ES-I3 (cell line): ENCODE measurements around the gene ZKSCAN8.

Experiments used
- H3K36me3 ChIP-seq: 2 replicates; pipeline ENCODE4 v1.6.1; 2013; ENCODE audit warnings: mild to moderate bottlenecking, low read length, control low read depth, moderate library complexity; ENCODE audit not compliant: insufficient read depth
- H3K4me1 ChIP-seq: 2 replicates; pipeline ENCODE4 v1.6.1; 2013; ENCODE audit warnings: mild to moderate bottlenecking, control low read depth, low read length; ENCODE audit not compliant: insufficient read depth
- H3K9ac ChIP-seq: 2 replicates; pipeline ENCODE4 v1.6.1; 2013; ENCODE audit warnings: low read depth, mild to moderate bottlenecking, low read length, moderate library complexity
- H3K9me3 ChIP-seq: 2 replicates; pipeline ENCODE4 v1.6.1; 2013; ENCODE audit warnings: mild to moderate bottlenecking, low read length, moderate library complexity; ENCODE audit not compliant: control insufficient read depth, insufficient read depth

The ZKSCAN8 gene

GRCh38 chr6:28124971-28125353, 16.7 kb upstream of the ZKSCAN8 start:
- H3K9me3 ChIP-seq, result no peaks in the 10 kb centered on the region
- H3K36me3 ChIP-seq, result peaks cover 9% of the 10 kb centered on the region; the same call in 1 of the 2 replicates
- peak overlapping the region; percentile 82 for H3K9ac ChIP-seq
- H3K4me1 ChIP-seq, result 0 out of 2 replicates have a peak, but pooled peaks cover 3% of the 10 kb centered on the region

- Histone ChIP-seq H3K4me1 (0 out of 2 replicates have a peak, but pooled peaks cover 3% of the 10 kb centered on the region), H3K9ac (no peak overlapping the region; the same call in 1 of the 2 replicates), H3K9me3 (no peaks in the 10 kb centered on the region), H3K36me3 (peaks cover 9% of the 10 kb centered on the region; the same call in 1 of the 2 replicates)
Measured at GRCh38 chr6:28125401-28125800, 16.3 kb upstream of the ZKSCAN8 start.

GRCh38 chr6:28134015-28134414, 7.7 kb upstream of the ZKSCAN8 start:
- Histone ChIP-seq H3K9me3 (no peaks in the 10 kb centered on the region), H3K9ac (no peak overlapping the region), H3K4me1 (peaks cover 4% of the 10 kb centered on the region; the same call in 1 of the 2 replicates), H3K36me3 (peaks cover 3% of the 10 kb centered on the region; the same call in 1 of the 2 replicates)

GRCh38 chr6:28134716-28135115, 7.0 kb upstream of the ZKSCAN8 start:
- Histone ChIP-seq H3K36me3 (no peaks in the 10 kb centered on the region; the same call in 1 of the 2 replicates), H3K4me1 (peaks cover 4% of the 10 kb centered on the region; the same call in 1 of the 2 replicates), H3K9ac (no peak overlapping the region; the same call in 1 of the 2 replicates), H3K9me3 (no peaks in the 10 kb centered on the region)

- H3K4me1 ChIP-seq, result peaks cover 4% of the 10 kb centered on the region; the same call in 1 of the 2 replicates
- no peaks in the 10 kb centered on the region for H3K9me3 ChIP-seq
- no peak overlapping the region for H3K9ac ChIP-seq
- no peaks in the 10 kb centered on the region for H3K36me3 ChIP-seq
Measured at GRCh38 chr6:28135393-28135792, 6.3 kb upstream of the ZKSCAN8 start.

- H3K36me3 ChIP-seq, result no peaks in the 10 kb centered on the region
- peak overlapping the region; percentile 89 for H3K9ac ChIP-seq
- peaks cover 4% of the 10 kb centered on the region; the same call in 1 of the 2 replicates for H3K4me1 ChIP-seq
- no peaks in the 10 kb centered on the region for H3K9me3 ChIP-seq
Measured at GRCh38 chr6:28136585-28137504, 4.8 kb upstream of the ZKSCAN8 start.

- H3K36me3 ChIP-seq, result no peaks in the 10 kb centered on the region
- H3K4me1 ChIP-seq, result peaks cover 4% of the 10 kb centered on the region; the same call in 1 of the 2 replicates
- no peaks in the 10 kb centered on the region for H3K9me3 ChIP-seq
- H3K9ac ChIP-seq, result peak overlapping the region; percentile 89
Measured at GRCh38 chr6:28137505-28137981, 4.1 kb upstream of the ZKSCAN8 start.

- no peak overlapping the region for H3K9ac ChIP-seq
Measured at GRCh38 chr6:28139860-28140543, 1.7 kb upstream of the ZKSCAN8 start.

GRCh38 chr6:28140616-28141015, 1.1 kb upstream of the ZKSCAN8 start:
- Histone ChIP-seq H3K4me1 (peaks cover under 1% of the 10 kb centered on the region; the same call in 1 of the 2 replicates), H3K9me3 (no peaks in the 10 kb centered on the region), H3K36me3 (0 out of 2 replicates have a peak, but pooled peaks cover 3% of the 10 kb centered on the region), H3K9ac (no peak overlapping the region)

More at GRCh38 chr6:28139860-28140543, 1.7 kb upstream of the ZKSCAN8 start:
- no peaks in the 10 kb centered on the region for H3K9me3 ChIP-seq
- H3K36me3 ChIP-seq, result no peaks in the 10 kb centered on the region
- peaks cover 4% of the 10 kb centered on the region; the same call in 1 of the 2 replicates for H3K4me1 ChIP-seq

GRCh38 chr6:28142446-28142845, 763 bp downstream of the ZKSCAN8 start:
- Histone ChIP-seq H3K4me1 (no peaks in the 10 kb centered on the region), H3K9ac (peak overlapping the region; percentile 85), H3K9me3 (no peaks in the 10 kb centered on the region), H3K36me3 (0 out of 2 replicates have a peak, but pooled peaks cover 6% of the 10 kb centered on the region)

- H3K4me1 ChIP-seq, result no peaks in the 10 kb centered on the region
- no peak overlapping the region for H3K9ac ChIP-seq
- H3K9me3 ChIP-seq, result no peaks in the 10 kb centered on the region
- peaks cover 20% of the 10 kb centered on the region for H3K36me3 ChIP-seq
Measured at GRCh38 chr6:28145231-28145630, 3.5 kb downstream of the ZKSCAN8 start.

- Histone ChIP-seq H3K4me1 (no peaks in the 10 kb centered on the region), H3K9ac (no peak overlapping the region), H3K9me3 (no peaks in the 10 kb centered on the region), H3K36me3 (peaks cover 40% of the 10 kb centered on the region)
Measured at GRCh38 chr6:28152531-28152930, 10.8 kb downstream of the ZKSCAN8 start.

- Histone ChIP-seq H3K4me1 (no peaks in the 10 kb centered on the region), H3K36me3 (peaks cover 37% of the 10 kb centered on the region), H3K9ac (no peak overlapping the region), H3K9me3 (no peaks in the 10 kb centered on the region)
Measured at GRCh38 chr6:28153546-28153945, 11.9 kb downstream of the ZKSCAN8 start.

GRCh38 chr6:28154357-28154756, 12.7 kb downstream of the ZKSCAN8 start:
- Histone ChIP-seq H3K4me1 (no peaks in the 10 kb centered on the region), H3K9ac (no peak overlapping the region), H3K9me3 (no peaks in the 10 kb centered on the region), H3K36me3 (peaks cover 32% of the 10 kb centered on the region)
